Coronary artery (tissue), 2 donors: ENCODE data around the gene RBPJL.

ENCODE experiments used
- DNase-seq: peaks from one replicate; pipeline ENCODE4 v3.0.0-alpha.2; 2017; ENCODE audit warnings: low spot score
- H3K27ac ChIP-seq, 2 donors: fragments of 200-600 bp; sonication (generic); one replicate each; pipeline ENCODE4 v1.5.1; 2016 to 2019
- H3K4me3 ChIP-seq: fragments of 200-600 bp; sonication (generic); 2 replicates; pipeline ENCODE4 v1.5.1; 2016; ENCODE audit warnings: mild to moderate bottlenecking, moderate library complexity
- TF ChIP-seq, protein P1 (sequence below): fragments of 200-600 bp; sonication (generic); IDR thresholded peaks from one replicate; pipeline ENCODE4 v1.5.1; 2019; ENCODE audit warnings: antibody characterized with exemption

The RBPJL gene

DNA sequence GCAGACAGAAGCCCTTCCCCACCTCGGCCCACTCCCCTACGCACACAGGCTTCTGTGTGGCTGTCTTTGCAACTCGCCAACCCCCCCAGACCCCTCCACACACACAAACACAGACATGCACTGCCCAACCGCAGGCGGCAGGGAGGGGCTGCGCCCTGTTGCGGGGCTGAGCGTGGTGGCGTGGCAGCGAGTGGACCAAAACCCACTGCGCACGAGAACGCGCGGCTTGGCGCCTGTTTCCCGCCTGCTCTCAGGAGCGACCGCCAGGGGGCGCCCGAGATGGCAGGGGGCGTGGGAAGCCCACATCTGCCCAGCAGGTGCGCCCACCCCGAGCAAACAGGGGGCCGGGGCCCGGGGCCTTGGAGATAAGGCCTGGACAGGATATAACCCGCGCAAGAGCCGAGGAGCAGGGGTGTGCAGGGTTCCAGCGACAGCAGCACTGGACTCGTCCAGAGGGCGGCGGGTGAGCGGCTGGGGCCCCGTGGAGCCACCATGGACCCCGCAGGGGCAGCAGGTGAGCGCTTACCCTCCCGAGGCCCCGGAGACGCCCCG lies at the start of gene RBPJL:
Gene RBPJL, plus strand, starts transcription at position 410 of the 552 bp plus-strand sequence. Its CDS starts 83 bp downstream, at position 493.
- H3K27ac ChIP-seq: no peak within 1 kb of the TSS
- peak within 1 kb of the TSS; percentile 30 for H3K4me3 ChIP-seq
- no peak for DNase-seq
- TF ChIP-seq, protein P1, sequence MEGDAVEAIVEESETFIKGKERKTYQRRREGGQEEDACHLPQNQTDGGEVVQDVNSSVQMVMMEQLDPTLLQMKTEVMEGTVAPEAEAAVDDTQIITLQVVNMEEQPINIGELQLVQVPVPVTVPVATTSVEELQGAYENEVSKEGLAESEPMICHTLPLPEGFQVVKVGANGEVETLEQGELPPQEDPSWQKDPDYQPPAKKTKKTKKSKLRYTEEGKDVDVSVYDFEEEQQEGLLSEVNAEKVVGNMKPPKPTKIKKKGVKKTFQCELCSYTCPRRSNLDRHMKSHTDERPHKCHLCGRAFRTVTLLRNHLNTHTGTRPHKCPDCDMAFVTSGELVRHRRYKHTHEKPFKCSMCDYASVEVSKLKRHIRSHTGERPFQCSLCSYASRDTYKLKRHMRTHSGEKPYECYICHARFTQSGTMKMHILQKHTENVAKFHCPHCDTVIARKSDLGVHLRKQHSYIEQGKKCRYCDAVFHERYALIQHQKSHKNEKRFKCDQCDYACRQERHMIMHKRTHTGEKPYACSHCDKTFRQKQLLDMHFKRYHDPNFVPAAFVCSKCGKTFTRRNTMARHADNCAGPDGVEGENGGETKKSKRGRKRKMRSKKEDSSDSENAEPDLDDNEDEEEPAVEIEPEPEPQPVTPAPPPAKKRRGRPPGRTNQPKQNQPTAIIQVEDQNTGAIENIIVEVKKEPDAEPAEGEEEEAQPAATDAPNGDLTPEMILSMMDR: peak; percentile 77

GRCh38 chr20:45257161-45257560 lies 49.5 kb upstream of the RBPJL start:
- H3K27ac ChIP-seq: no peak overlapping the region
- TF ChIP-seq, protein P1: no peak

DNA sequence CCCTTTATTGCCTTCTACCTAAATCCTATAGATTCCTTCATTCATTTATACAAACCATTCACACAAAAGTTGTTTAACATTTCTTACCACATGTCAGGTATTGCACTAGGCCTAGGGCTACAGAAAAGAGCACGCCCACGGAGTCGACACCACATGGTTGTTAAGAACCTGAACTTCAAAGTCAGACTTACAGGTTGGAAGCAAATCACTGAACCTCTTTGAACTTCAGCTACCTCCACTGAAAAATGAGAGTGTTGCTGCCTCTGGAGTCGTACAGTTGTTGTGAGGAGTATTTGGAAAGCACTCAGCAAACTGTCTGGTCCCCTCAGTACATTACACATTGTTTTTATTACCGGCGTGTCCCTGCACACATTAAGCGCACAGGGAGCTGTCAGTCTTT lies 48.9 kb upstream of the RBPJL start:
- H3K27ac ChIP-seq: no peak overlapping the region
- DNase-seq: no peak
- TF ChIP-seq, protein P1: no peak

More at GRCh38 chr20:45257161-45257560, 49.5 kb upstream of the RBPJL start:
- no peak overlapping the region for H3K4me3 ChIP-seq
- no peak for DNase-seq

DNA sequence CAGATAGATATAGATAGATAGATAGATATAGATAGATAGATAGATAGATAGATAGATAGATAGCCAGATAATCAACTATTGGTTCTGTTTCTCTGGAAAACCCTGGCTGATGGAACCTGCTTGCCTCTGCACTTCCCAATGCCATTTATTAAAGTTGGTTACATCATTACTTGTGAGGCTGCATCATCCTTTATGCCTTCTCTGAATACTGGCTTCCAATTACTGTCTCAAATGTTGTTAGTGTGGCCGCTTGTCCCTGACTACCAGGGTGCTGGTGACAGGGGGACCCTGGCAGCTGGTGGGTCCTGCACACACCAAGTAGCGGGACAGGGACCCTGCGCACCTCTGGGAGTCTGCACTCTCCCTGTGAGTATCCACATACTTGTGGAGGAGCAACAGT lies 48.4 kb upstream of the RBPJL start:
- H3K27ac ChIP-seq: no peak overlapping the region

More for the DNA sequence above, 48.9 kb upstream of the RBPJL start:
- no peak overlapping the region for H3K4me3 ChIP-seq

DNA sequence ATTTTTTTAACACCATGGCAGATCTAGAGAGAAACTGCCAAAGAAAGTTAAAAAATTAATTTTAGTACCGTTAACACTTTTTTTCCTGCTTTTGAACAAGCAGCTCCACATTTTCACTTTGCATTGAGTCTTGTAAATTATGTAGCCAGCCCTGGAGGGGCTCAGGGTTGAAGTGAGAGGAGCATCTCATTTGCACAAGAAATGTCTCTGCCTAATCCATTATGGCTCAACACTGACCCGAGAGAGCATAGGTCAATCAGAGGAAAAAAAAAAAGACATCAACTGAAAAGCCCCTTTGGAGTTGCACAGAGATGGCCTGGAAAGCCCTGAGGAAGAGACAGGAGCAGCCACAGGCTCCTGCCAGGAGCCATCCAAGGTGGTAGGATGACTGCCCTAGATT lies 48.0 kb upstream of the RBPJL start:
- TF ChIP-seq, protein P1: no peak
- H3K4me3 ChIP-seq: no peak overlapping the region
- H3K27ac ChIP-seq: no peak overlapping the region
- no peak for DNase-seq

More for the DNA sequence above, 48.4 kb upstream of the RBPJL start:
- TF ChIP-seq, protein P1: no peak
- no peak overlapping the region for H3K4me3 ChIP-seq
- DNase-seq: no peak

GRCh38 chr20:45263556-45264266 lies 42.9 kb upstream of the RBPJL start:
- TF ChIP-seq, protein P1: no peak

DNA sequence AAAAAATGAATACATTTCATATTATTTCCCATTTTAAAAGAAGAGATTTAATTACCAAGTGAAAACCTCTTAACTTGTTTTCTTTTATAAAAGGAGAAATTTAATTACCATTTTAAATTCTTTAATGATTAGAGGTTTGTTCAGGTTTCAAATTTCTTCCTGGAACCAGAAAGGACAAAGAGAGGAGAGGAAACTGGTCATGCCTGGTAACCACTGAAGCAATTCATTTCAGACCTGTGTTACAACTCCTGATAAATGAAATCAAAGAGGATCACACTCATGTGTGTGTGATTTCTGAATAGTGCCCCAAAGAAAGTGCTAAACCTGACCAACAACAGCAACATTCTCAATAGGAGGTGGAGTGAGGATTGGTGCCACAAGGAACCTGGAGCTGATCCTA lies 39.7 kb upstream of the RBPJL start:
- DNase-seq: no peak
- Histone ChIP-seq H3K4me3 (no peak overlapping the region), H3K27ac (no peak overlapping the region)
- TF ChIP-seq, protein P1: no peak

More at GRCh38 chr20:45263556-45264266, 42.9 kb upstream of the RBPJL start:
- Histone ChIP-seq H3K4me3 (no peak overlapping the region), H3K27ac (no peak overlapping the region)
- no peak for DNase-seq
